Subcutaneous adipose tissue (tissue), 4 donors: ENCODE data around the gene RIC1. TPM values are rescaled to one million over a fixed set of nuclear protein-coding genes. Genes with fewer than 3 reads are reported as not detected.

Source experiments
- total RNA-seq, 4 donors: library from RNA; depleted of rRNA; stranded (reverse); fragments of >200 nt; gene quantifications; one replicate each; pipeline ENCODE4 v1.1.0, GENCODE V29; 2016
- TF ChIP-seq, protein P1 (sequence below): fragments of 450-650 bp; IDR thresholded peaks from one replicate; pipeline ENCODE4 v1.5.1; 2016; ENCODE audit warnings: low read depth, mild to moderate bottlenecking, control low read depth, antibody characterized with exemption, moderate library complexity

Gene RIC1
- total RNA-seq, 4 donors from 2014 or later, result 38.5 to 52.8 (median 48.5) TPM

- TF ChIP-seq, protein P1, sequence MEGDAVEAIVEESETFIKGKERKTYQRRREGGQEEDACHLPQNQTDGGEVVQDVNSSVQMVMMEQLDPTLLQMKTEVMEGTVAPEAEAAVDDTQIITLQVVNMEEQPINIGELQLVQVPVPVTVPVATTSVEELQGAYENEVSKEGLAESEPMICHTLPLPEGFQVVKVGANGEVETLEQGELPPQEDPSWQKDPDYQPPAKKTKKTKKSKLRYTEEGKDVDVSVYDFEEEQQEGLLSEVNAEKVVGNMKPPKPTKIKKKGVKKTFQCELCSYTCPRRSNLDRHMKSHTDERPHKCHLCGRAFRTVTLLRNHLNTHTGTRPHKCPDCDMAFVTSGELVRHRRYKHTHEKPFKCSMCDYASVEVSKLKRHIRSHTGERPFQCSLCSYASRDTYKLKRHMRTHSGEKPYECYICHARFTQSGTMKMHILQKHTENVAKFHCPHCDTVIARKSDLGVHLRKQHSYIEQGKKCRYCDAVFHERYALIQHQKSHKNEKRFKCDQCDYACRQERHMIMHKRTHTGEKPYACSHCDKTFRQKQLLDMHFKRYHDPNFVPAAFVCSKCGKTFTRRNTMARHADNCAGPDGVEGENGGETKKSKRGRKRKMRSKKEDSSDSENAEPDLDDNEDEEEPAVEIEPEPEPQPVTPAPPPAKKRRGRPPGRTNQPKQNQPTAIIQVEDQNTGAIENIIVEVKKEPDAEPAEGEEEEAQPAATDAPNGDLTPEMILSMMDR, result no peak
Measured at GRCh38 chr9:5799314-5799713, 170.4 kb downstream of the RIC1 start.

DNA sequence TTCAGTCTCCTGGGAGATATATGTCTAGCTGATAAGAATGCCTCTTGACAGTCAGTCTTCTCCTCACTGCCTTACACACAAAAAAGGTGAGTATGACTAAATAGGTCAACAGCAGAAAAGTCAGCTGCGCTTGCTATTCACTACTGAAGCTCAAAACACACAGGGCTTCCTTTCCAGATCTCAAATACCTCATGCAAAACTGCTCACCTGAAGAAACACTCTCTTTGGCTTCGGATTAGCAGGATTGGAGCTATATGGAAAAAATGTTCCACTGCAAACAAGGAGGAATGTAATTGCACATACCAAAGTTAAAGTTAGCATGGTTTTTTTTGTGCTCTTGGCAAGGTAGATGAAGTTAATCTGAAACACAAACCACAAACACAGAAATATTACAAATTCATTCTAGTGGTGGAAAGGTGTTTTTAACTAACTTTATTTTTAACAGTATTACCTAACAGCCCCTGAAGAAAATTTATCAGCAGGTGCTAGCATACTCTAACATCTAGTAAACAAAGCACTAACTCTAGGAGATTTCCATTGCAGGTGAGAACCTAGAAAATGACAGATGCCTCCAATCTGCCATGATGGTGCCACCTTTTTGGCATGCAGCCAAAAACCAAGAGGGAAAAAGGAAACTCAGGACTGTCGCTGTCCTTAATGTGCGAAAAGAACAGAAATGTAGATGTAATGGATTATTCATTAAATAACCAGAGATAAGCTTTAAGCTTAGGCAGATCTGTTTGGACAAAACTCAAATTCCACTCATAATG lies 172.2 kb downstream of the RIC1 start:
- TF ChIP-seq, protein P1, result no peak

GRCh38 chr9:5801739-5802113 lies 172.8 kb downstream of the RIC1 start:
- TF ChIP-seq, protein P1, result no peak

DNA sequence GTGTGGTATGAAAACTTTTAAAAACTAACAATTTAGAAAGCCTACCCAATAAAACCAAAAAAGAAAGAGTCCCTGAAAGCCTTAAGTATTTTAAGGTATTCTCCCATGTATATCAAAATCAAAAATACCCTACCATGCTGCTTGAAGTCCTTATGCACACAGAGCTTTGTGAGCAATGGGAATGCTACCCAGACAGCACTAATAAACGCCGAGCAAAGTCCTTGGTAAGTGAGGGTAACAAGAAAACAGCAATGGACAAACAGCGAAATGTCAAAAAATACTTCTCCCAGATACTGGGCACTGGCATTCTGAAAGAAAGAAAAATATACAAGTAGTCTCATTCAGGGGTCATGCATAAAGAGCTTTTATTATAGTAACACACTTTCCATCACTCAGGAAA lies 176.6 kb downstream of the RIC1 start:
- TF ChIP-seq, protein P1, result no peak

DNA sequence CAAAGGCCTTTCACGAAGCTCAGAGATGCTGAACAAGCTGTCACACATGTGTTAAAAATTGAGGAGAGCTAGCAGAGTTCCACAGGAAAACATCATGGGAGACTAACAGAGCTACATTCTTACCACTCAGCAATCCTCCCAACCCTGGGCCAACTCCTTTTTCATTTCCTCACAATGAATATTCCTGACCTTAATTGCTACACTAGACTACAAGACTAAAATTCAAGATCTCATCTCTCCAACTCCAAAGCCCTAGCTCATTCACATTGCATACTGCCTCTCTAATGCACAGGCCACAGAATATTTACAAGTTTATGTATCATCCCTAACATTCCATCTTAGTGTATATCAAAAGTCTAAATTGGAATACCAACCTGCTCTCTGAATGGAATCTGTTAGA lies 182.8 kb downstream of the RIC1 start:
- TF ChIP-seq, protein P1, result no peak

GRCh38 chr9:5813824-5814223 lies 184.9 kb downstream of the RIC1 start:
- TF ChIP-seq, protein P1, result no peak

DNA sequence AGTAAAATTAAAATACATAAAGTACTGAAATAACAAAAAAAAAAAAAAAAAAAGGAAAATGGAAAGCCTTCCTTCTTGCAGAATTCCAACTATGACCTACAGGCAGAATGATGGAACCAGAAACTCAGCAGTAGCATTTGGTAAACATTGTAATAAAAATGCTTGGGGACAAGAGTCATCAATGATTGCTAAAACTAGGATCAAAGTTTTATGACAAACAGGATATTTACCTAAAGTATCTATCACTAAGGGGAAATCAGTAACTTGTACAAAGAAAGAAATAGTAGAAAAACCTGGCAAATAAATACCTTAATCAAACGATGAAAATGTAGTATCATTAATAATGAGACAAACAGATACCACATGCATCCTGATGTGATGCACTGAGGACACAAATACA lies 186.6 kb downstream of the RIC1 start:
- TF ChIP-seq, protein P1, result no peak
